Measurements from ENCODE around the gene MAP2K4.
A peak's percentile ranks its signal among the peaks of the same experiment; 100 is the strongest.
"Not testable (repeated sequence)": the region's sequence is repeated elsewhere in the genome, so short reads cannot be mapped to it uniquely, and the experiment has no call there.

MAP2K4 gene

DNA sequence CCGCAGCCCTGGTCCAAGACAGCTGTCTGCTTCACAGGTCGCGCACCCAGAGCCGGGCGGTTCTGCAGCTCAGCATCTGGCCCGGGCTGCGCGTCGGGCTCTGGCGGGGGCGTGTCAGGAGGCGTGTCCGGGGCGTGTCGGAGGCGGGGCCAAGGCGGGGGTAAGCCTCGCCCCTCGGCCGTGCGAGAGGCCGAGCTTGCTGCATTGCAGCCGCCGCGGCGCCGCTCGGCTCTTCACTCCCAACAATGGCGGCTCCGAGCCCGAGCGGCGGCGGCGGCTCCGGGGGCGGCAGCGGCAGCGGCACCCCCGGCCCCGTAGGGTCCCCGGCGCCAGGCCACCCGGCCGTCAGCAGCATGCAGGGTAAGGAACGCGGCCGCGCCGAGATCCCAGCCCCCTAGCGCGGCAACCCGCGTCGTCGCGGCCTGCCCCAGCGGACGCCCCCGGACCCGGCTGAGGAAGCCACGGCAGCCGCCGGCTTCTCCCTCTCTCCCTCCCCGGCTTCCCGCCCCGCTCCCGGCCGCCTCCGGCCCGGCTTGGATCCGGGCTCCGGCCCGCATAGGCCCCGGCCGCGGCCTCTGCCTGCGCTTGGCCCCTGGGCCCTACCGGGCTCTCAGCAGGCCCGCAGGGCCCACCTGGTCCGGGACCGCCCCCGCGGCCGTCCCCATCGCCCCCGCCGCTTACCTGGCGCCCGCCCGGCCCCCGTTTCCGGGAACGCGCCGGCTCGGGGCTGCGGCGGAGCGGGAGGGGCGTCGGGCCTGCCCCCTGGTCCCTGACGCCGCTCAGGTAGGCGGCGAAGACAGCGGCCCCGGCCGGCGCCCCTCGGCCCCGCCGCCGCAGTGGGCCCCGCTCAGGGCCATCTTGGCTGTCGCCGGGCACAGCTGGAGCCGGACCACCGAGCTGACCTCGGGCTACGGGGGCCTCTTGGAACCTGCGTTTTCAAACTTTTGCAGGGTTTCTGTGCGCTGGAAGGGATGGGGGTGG is at the start of gene MAP2K4:
Gene MAP2K4, plus strand, starts transcription at position 236 of the 981 bp plus-strand sequence. Its CDS starts 10 bp downstream, at position 246.
- DNase-seq: peak; percentile 85

DNA sequence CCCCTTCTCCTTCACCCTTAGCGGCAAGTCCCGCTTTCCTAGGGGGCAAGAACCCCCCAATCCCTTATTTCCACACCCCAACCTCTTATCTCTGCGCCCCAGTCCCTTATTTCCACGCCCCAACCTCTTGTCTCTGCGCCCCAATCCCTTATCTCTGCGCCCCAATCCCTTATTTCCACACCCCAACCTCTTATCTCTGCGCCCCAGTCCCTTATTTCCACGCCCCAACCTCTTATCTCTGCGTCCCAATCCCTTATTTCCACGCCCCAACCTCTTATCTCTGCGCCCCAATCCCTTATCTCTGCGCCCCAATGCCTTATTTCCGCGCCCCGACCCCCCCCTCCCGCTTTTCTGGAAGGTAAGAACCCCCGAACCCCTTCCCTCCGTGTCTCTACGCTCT is 47.9 kb upstream of the MAP2K4 start:
- not testable (repeated sequence) for DNase-seq

DNA sequence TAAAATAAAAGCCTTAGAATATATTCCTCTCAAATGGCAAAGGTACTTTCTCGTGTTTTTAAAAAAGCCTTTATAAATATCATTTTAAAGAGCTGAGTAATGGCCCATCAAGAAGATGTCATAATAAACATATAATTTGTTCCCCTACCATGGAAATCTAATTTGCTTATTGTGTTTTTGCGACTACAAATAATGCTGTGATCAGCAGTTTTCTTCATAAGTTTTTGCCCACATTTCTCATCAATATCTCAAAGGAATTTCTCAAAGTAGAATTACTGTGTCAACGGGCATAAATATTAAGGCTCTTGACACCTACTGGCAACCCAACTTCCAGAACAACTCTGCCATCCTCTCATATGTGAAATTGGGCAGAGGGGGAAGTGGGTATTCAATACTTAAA is 40.9 kb upstream of the MAP2K4 start:
- no peak for DNase-seq

DNA sequence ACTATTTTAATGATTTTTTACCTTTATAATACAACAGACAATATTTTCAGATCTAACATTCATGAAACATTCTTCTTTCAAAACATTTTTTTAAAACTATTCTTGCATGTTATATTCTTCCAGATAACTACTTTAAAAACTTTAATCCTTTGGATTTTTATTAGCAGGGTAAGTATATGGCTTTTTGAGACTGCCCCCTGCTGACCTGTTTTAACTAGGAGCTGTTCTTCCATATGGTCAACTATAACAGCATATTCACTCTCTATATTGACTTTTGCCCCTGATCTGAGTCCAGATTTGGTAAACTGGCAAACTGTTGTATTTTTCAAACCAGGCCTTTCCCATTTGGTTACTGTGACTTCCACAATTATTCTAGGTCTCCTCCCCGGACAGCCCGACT is 39.9 kb upstream of the MAP2K4 start:
- no peak for DNase-seq

DNA sequence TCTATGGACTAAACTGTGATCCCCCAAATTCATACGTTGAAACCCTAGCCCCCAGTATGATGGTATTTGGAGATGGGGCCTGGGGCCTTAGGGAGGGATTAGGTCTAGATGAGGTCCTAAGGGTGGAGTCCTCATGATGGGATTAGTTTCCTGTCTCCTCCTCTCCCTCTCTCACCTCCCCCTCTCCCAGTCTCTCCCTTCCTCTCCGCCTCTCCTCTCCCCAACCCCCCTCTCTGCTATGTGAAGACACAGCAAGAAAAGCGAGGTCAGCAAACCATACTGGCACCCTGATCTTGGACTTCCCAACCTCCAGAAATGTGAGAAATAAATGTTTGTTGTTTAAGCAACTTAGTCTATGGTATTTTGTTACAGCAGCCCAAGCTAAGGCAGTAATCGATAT is 38.8 kb upstream of the MAP2K4 start:
- DNase-seq: no peak

DNA sequence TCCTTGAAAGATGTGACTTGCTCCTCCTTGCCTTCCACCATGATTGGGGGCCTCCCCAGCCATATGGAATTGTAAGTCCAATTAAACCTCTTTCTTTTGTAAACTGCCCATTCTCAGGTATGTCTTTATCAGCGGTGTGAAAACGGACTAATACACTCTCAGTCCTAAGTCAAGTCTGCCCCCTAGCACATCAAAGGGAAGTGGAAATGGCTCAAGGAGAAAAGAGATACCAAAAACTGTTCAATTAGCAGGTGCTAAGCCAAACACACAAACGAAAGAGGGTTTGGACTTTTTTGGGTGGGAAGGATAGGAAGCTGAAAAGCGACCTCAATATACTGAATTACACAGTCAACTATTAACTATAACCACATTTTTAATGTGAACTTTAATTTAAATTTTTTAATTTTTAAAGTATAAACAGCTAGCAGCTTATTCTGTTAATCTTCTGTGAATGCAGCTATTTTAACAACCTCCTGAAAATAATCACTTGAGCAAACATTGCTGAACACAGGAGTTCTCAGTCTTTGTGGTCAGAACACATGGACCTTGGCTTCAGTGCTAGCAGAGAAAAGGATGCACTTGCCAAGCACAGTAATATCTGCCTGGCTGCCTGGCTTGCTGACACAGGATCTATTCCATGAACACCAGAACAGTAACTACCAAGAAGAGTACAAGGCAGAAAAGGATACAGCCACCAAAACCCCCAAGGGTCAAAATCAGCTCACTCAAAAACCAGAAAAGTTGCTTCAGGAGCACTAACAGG is 34.3 kb upstream of the MAP2K4 start:
- DNase-seq: no peak

DNA sequence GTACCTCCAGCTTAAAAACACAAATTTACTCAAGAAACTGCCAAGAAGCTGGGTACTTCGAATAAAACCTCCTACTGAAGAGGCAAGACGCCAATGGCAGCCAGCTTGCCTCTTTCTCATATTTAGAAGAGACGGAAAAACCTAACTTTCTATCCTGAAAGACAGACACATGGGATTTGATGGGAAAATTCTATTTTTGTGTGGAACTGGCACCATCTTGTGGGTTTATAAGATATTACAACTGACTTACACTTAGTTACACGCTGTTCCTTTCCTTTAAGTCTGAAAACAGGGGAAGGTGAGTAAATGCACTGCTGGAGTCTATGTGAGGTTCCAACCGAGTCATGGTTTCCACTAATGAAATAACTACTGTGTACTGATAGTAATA is 33.7 kb upstream of the MAP2K4 start:
- peak; percentile 39 for DNase-seq

DNA sequence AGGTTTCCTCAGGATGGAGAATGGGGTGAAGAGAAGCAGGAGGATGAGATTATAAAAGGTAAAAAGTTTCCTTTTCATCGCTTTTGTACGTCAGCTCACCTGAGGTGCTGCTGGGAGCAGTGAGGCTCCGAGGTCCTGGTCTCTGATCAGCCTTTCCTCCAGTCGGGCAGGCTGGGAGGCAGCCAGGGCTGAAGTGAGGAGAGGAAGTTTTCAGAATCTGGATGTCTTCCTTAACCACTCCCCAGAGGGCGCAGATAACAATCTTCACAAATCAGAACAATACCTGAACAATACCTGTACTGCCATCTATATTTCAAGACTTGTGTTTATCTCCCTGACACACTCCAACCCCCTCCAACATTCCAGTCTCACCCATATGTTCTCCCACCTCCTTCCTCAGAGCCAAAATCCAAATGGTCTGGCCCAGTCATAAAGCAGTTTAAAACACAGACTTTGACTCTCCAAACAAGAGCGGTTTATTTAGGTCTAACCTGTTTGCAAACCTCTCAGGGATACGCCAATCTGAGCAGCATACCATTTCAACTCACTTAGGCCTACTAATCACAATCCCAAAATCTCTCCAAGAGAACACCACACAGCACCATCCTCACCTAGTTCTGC is 30.2 kb upstream of the MAP2K4 start:
- DNase-seq: no peak

DNA sequence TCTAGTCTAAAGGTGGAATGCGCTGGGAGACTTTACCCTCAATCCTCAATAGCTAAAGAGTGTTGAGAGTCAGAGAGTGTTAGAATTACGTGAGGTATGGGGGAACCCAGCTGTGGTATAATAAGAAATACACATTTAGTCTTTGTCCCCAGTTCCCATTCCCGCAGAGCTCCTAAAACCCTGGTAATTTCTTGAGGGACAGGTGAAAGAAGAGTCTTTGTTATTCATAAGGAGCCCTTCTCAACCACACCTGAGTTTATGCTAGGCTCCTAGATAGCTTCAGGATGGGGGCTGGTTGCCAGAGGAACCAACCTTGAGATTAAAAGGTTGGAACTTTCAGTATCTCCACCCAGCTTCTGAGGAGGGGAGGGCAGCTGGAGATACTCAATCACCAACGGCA is 29.2 kb upstream of the MAP2K4 start:
- DNase-seq: no peak

DNA sequence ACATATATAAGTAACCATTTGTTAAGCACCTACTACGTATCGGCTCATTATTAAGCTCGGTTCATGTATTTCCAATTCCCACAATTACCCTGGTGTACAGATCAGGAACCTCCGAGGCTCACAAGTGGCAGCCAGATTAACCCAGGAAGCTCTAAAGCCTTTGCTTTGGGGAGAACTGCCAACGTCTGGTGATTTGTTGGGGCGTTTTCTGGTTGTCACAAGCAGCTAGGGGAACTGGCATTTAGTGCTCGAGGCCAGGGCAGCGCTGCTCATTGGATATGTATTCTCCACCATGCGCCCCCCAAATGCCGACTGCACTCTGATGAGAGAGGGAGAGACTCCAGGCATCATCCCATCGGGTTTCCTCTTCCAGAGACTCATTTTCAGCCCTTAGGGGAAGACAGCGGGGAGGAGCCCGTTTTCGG is 23.9 kb upstream of the MAP2K4 start:
- no peak for DNase-seq

DNA sequence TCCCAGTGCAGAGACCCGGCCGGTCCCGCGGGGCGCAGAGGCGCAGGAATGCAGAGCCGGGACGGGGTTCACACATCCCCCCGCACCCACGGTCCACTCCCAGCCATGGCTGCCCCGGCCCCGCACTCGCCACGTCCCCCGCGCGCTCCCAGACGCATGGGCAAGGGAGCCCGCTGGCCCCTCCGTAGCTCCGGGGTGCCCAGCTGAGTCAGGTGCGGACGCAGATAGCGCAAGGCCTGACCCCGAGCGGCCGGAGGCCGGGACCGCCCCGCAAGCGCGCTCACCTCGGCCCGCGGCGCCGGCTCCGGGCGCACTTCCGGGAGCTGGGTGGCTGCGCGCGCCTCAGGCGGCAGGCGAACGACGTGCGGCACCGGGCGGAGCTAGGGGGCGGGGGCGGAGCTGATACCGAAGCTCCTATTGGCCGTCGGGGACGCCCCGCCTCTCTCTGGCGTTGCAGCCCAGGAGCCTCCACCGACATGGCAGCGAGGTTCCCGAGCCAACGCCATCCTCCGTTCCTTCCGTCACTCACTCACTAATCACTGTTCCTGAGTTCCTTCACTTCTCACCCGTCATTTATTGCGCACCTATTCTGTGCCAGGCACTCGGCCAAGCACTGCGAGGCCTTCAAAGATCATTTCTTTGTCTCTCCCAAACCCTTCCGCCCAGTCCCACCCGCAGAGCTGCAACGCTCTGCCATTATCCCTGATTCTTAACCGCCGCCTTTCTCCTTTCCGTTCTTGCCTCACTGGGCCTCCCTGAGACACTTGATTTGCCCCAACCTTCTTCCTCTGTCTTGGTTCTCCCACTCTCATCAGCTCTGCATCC is 23.3 kb upstream of the MAP2K4 start, which contains the start of gene ZNF18:
Gene ZNF18, minus strand, starts transcription at position 329 of the 825 bp plus-strand sequence. CDS start 4,646 bp downstream, outside the sequence.
- peak; percentile 92 for DNase-seq

DNA sequence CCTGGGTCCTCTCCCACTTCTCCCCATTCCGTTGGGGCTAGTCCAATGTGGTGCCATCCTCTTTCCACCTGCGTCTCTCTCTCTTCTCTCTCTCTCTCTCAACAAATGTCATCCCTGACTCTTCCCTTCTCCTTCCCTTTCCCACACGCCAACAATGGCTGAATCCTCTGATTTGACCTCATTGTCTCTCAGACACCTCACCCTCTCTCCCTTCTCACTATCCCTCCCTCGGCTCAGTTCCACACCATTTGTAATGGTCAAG is 22.8 kb upstream of the MAP2K4 start:
- no peak for DNase-seq

DNA sequence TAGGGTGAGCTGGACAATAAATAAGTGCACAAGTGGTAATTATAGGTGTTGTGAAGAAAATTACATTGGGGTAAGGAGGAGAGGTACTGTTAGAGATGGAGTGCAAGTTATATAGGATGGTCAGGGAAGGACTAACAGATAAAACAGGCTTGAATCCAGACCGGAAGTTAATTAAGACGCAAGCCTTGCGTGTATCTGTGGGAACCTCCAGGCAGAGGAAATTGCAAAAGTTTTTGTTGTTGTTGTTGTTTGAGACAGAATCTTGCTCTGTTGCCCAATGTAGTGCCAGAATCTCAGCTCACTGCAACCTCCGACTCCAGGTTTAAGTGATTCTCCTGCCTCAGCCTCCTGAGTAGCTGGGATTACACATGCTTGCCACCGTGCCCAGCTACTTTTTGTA is 21.0 kb upstream of the MAP2K4 start:
- no peak for DNase-seq

DNA sequence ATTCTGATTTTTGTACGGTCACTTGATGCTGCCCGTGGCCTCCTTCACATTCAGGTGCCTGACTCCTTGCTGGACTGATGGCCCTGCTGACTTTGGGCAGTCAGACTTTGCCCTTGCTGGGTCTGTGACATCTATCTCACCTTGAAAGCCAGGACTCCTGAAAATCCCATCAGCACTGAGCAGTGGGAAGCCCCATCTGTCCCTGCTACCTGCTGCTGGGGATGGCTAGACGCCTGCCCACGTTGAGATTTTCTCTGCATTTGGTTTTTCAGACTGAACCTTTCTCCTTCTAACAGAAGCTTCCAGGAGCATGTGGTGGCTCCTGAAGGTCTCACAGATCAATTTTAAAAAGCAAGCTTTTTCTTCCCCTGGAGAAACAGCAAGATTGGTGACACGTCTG is 13.2 kb upstream of the MAP2K4 start:
- DNase-seq: no peak

DNA sequence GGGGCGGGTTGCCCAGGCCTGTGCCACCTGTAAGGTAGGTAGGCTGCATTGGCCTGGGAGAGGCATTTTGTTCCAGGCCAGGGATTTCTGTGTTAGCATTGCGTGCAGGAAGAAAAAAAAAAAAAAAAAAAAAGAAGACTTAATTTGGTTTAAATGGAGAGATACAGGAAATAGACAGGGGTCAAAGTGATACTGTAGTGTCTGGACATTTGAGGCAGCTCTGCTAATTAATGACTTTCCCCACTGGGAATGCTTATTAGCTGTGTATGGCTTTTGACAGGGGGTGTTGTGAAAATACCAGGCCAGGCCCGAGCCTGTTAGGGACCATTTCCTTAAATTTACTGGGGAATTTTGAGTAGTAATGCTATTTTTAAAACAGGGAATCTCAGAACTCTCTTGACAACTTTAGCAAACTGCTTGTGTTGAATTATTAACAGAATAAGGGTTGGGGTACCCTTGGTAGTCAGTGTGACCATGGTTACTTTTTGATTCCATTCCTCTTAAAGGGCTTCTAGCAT is 1.0 kb downstream of the MAP2K4 start:
- DNase-seq: no peak

DNA sequence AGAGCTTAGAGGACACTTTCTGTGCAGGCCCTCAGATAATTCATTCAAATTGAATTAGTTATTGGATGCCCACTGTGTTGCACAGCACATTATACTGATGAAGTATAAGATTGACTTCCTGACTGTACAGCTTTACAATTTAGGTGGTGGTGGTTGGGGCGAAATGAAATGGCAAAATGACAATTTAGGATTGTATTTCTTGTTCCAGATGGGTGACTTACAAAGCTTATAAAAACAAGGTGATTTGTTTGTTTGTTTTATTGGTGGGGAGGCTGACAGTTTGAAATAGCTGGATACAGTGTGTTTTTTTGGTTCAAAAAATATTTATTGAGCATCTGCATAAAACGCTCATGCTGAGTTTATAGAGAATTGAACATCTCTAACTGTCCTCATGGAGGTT is 1.6 kb downstream of the MAP2K4 start:
- no peak for DNase-seq

DNA sequence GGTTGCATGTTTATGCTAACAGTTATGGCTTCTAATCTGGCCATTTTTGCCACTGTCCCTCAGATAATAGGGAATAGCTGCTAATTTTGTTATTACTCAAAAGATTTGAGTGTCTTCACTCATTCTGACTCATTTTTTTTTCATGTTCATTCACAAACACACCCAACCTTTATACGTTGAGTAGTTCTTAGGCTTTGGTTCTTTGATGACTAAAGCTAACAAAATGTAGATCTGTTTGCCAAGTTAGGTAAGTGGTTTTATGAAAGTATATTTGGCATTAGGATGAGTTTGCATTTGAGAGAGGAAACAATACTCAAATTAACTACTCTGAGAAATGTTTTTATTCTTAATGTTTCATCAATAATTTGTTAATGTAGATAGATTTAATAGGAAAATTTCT is 3.6 kb downstream of the MAP2K4 start:
- DNase-seq: peak; percentile 64

DNA sequence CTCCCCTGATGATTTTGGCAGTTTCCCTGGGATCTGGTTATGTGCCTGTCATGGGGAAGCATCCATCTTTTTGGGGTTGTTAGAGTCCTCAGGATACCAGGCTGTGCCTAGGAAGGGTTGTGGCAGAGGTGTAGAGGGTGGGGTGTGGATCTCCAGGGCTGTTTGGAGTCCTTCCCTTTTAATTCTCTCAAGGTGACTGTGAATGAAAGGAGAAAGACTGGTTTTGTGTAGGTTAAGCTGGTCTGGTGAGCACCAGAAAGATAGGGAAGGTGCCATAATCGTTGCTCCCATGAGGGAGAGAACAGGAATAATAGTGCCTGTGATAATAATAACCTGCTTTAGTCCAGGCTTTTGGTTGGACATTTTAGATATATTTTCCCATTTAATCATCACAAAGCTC is 7.0 kb downstream of the MAP2K4 start:
- no peak for DNase-seq

DNA sequence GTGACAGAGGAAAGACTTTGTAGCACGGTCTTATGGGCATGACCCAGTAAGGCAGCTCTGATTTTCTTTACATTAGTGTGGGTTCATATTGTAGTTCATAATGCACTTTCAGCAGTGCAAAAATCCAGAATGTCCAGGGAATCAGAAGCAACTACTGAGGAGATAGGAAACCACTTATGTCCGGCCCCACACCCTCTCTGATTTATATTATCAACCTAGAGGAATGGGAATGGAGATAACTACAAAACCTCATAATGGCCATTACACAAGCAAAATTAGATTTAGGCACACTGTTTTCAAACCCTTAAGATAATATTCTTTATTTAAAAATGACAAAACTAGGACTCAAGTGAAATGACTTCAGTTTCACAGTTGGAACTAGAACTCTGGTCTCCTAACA is 7.9 kb downstream of the MAP2K4 start:
- no peak for DNase-seq

DNA sequence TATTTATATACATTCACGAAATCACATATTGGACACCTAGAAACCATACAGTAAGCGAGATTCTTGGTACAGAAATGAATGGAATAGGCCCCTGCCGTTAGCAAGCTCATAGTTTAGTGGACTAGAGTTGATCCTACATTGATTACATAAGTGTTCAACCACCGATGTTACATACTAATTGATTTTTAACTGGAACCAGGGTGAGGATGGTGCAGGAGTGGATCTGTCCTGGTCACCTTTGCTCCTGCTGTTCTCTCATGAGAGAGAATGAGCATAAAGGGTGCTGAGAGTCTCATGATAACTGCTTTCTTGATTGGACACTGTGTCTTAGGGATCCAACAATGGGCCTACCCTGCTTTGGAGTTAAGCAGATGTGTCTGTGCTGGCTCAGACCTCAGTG is 13.9 kb downstream of the MAP2K4 start:
- no peak for DNase-seq

DNA sequence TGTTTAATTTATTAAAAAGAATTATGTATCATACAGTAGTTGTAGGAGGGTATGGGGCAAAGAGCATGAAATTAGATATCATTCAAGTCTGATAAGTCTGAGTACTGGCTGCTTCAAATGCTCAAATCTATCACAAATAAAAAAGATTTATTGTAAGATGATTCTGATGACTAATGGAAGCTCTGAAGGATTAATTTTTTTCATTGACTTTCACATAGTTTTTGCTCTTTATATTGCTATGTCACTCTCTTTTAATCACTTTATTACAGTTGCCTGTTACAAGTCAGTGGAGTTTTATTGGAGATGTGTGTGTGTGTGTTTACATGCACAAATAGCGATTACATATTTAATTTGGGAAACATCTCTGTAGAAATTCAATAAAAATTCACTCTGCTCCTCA is 15.0 kb downstream of the MAP2K4 start:
- DNase-seq: no peak

DNA sequence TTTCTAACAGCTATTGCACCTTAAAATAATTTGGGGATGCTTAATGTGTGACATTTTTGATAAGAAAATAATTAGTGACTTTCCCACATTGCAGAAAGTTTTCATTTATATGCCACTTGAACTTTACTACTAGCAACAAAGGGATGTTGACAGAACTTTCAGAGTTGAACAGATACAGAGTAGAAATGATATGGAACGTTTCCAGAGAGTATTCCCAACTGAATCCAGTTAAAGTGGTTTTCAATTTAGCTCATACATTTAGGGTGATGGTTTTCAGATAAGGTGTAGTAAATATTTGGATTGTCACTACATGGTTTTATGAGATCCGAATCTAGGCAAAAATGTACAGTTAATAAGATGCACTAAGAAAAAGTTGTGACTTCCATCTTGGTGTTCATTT is 17.3 kb downstream of the MAP2K4 start:
- no peak for DNase-seq

DNA sequence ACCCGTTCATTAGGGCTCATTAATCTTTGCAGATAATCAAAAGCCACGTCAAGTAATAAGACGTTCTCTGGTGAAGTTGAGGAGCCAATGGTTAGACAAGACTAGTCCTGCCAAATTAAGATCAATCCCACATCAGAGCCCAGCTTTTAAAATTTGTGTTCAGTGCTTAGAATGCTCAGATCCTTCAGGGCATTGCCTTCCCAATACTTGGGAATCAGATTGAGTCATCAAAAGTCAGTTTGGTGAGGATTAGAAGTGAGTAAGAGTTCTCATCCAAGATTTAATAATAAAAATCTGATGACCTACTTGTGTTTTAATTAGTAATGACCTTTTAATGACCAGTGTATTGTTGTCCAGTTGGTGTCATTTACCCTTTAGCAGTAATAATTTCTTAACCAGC is 19.8 kb downstream of the MAP2K4 start:
- DNase-seq: peak; percentile 15

Measured in fibroblast of skin of right quadriceps (primary cell).